ENCODE measurements around the gene PCDHB11.
"Not testable (repeated sequence)": the region's sequence is repeated elsewhere in the genome, so short reads cannot be mapped to it uniquely, and the experiment has no call there.

PCDHB11 gene

DNA sequence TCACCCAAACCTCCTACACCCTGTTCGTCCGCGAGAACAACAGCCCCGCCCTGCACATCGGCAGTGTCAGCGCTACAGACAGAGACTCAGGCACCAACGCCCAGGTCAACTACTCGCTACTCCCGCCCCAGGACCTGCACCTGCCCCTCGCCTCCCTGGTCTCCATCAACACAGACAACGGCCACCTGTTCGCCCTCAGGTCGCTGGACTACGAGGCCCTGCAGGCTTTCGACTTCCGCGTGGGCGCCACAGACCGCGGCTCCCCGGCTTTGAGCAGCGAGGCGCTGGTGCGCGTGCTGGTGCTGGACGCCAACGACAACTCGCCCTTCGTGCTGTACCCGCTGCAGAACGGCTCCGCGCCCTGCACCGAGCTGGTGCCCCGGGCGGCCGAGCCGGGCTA lies 1.7 kb downstream of the PCDHB11 start:
- H3K27ac ChIP-seq (ENCODE audit: low read depth, low read length); H2BK12ac ChIP-seq (ENCODE audit: low read length); H3K4me3 ChIP-seq (ENCODE audit: low read depth, low read length); H4K91ac ChIP-seq (ENCODE audit: low read depth, low read length); H4K8ac ChIP-seq (ENCODE audit: low read depth, low read length); H3K14ac ChIP-seq (ENCODE audit: low read length); H4K12ac ChIP-seq (ENCODE audit: low read depth, low read length); H2BK120ac ChIP-seq (ENCODE audit: insufficient read depth, low read length, poor library complexity); H3K18ac ChIP-seq (ENCODE audit: low read length); H3K4me1 ChIP-seq (ENCODE audit: control insufficient read depth in 1 of 2, insufficient read depth in 2 of 2, low read length in 2 of 2); H3K4ac ChIP-seq (ENCODE audit: low read depth, low read length); H3K23ac ChIP-seq (ENCODE audit: low read length); H2AFZ ChIP-seq (ENCODE audit: insufficient read depth, low read length, poor library complexity); DNase-seq; H3K9ac ChIP-seq (ENCODE audit: low read length); H3K79me1 ChIP-seq (ENCODE audit: low read length); H2AK5ac ChIP-seq (ENCODE audit: low read length); H2BK5ac ChIP-seq (ENCODE audit: low read depth, low read length, poor library complexity); H3K36me3 ChIP-seq (ENCODE audit: control insufficient read depth in 1 of 2, insufficient read depth in 2 of 2, low read length in 2 of 2); H3K27me3 ChIP-seq (ENCODE audit: insufficient read depth, low read length); H3K9me3 ChIP-seq (ENCODE audit: insufficient read depth, low read depth, low read length); H3K4me2 ChIP-seq (ENCODE audit: low read length); H3K79me2 ChIP-seq (ENCODE audit: control insufficient read depth, insufficient read depth, low read length, poor library complexity): not testable (repeated sequence)
- WGBS (ENCODE audit: extremely low coverage, insufficient coverage, insufficient read length) = no CpG with 5 or more reads among the region's 38 CpGs

DNA sequence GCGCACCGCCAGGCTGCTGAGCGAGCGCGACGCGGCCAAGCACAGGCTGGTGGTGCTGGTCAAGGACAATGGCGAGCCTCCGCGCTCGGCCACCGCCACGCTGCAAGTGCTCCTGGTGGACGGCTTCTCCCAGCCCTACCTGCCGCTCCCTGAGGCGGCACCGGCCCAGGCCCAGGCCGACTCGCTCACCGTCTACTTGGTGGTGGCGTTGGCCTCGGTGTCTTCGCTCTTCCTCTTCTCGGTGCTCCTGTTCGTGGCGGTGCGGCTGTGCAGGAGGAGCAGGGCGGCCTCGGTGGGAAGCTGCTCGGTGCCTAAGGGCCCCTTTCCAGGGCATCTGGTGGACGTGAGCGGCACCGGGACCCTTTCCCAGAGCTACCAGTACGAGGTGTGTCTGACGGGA lies 2.2 kb downstream of the PCDHB11 start:
- H3K27ac ChIP-seq (ENCODE audit: low read depth, low read length); H3K4me2 ChIP-seq (ENCODE audit: low read length); H2BK120ac ChIP-seq (ENCODE audit: insufficient read depth, low read length, poor library complexity); H3K79me1 ChIP-seq (ENCODE audit: low read length); H4K8ac ChIP-seq (ENCODE audit: low read depth, low read length); H3K23ac ChIP-seq (ENCODE audit: low read length); H3K14ac ChIP-seq (ENCODE audit: low read length); H3K4ac ChIP-seq (ENCODE audit: low read depth, low read length); H3K4me3 ChIP-seq (ENCODE audit: low read depth, low read length); H3K4me1 ChIP-seq (ENCODE audit: control insufficient read depth in 1 of 2, insufficient read depth in 2 of 2, low read length in 2 of 2); DNase-seq; H3K18ac ChIP-seq (ENCODE audit: low read length); H3K27me3 ChIP-seq (ENCODE audit: insufficient read depth, low read length); H3K79me2 ChIP-seq (ENCODE audit: control insufficient read depth, insufficient read depth, low read length, poor library complexity); H4K91ac ChIP-seq (ENCODE audit: low read depth, low read length); H2AK5ac ChIP-seq (ENCODE audit: low read length); H3K9me3 ChIP-seq (ENCODE audit: insufficient read depth, low read depth, low read length); H2AFZ ChIP-seq (ENCODE audit: insufficient read depth, low read length, poor library complexity); H3K36me3 ChIP-seq (ENCODE audit: control insufficient read depth in 1 of 2, insufficient read depth in 2 of 2, low read length in 2 of 2); H2BK12ac ChIP-seq (ENCODE audit: low read length); H3K9ac ChIP-seq (ENCODE audit: low read length); H2BK5ac ChIP-seq (ENCODE audit: low read depth, low read length, poor library complexity); H4K12ac ChIP-seq (ENCODE audit: low read depth, low read length): not testable (repeated sequence)
- no CpG with 5 or more reads among the region's 35 CpGs for WGBS (ENCODE audit: extremely low coverage, insufficient coverage, insufficient read length)

GRCh38 chr5:141208478-141208877 lies 9.1 kb downstream of the PCDHB11 start, which contains the start of gene PCDHB12:
Gene PCDHB12 (plus strand): TSS chr5:141208719. CDS start chr5:141208908, 189 bp downstream.
- no peak for DNase-seq
- H3K27me3 ChIP-seq (ENCODE audit: insufficient read depth, low read length) = no peaks in the 10 kb centered on the region
- no peak within 1 kb of the TSS for H3K18ac ChIP-seq (ENCODE audit: low read length)
- H2BK5ac ChIP-seq (ENCODE audit: low read depth, low read length, poor library complexity) = no peak within 1 kb of the TSS
- H2AFZ ChIP-seq (ENCODE audit: insufficient read depth, low read length, poor library complexity) = no peak within 1 kb of the TSS
- no CpG with 5 or more reads among the region's 11 CpGs for WGBS (ENCODE audit: extremely low coverage, insufficient coverage, insufficient read length)
- no peaks in the 10 kb centered on the region for H3K4me1 ChIP-seq (ENCODE audit: control insufficient read depth in 1 of 2, insufficient read depth in 2 of 2, low read length in 2 of 2)
- H3K4me3 ChIP-seq (ENCODE audit: low read depth, low read length) = no peak within 1 kb of the TSS
- H3K79me1 ChIP-seq (ENCODE audit: low read length) = no peaks in the 10 kb centered on the region
- H3K9me3 ChIP-seq (ENCODE audit: insufficient read depth, low read depth, low read length) = no peaks in the 10 kb centered on the region
- no peak within 1 kb of the TSS for H4K91ac ChIP-seq (ENCODE audit: low read depth, low read length)
- H3K23ac ChIP-seq (ENCODE audit: low read length) = no peak within 1 kb of the TSS
- no peak within 1 kb of the TSS for H4K12ac ChIP-seq (ENCODE audit: low read depth, low read length)
- H2AK5ac ChIP-seq (ENCODE audit: low read length) = no peak within 1 kb of the TSS
- no peak within 1 kb of the TSS for H4K8ac ChIP-seq (ENCODE audit: low read depth, low read length)
- H2BK12ac ChIP-seq (ENCODE audit: low read length) = no peak within 1 kb of the TSS
- H3K36me3 ChIP-seq (ENCODE audit: control insufficient read depth in 1 of 2, insufficient read depth in 2 of 2, low read length in 2 of 2) = peaks cover 0 to 1% of the 10 kb centered on the region in 2 experiments
- H3K79me2 ChIP-seq (ENCODE audit: control insufficient read depth, insufficient read depth, low read length, poor library complexity) = no peaks in the 10 kb centered on the region
- H3K4ac ChIP-seq (ENCODE audit: low read depth, low read length) = no peak within 1 kb of the TSS
- H3K14ac ChIP-seq (ENCODE audit: low read length) = no peak within 1 kb of the TSS
- H3K9ac ChIP-seq (ENCODE audit: low read length) = no peak within 1 kb of the TSS
- no peak within 1 kb of the TSS for H2BK120ac ChIP-seq (ENCODE audit: insufficient read depth, low read length, poor library complexity)
- no peak within 1 kb of the TSS for H3K4me2 ChIP-seq (ENCODE audit: low read length)
- no peak within 1 kb of the TSS for H3K27ac ChIP-seq (ENCODE audit: low read depth, low read length)

DNA sequence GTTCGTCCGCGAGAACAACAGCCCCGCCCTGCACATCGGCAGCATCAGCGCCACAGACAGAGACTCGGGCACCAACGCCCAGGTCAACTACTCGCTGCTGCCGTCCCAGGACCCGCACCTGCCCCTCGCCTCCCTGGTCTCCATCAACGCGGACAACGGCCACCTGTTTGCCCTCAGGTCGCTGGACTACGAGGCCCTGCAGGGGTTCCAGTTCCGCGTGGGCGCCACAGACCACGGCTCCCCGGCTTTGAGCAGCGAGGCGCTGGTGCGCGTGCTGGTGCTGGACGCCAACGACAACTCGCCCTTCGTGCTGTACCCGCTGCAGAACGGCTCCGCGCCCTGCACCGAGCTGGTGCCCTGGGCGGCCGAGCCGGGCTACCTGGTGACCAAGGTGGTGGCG lies 10.9 kb downstream of the PCDHB11 start:
- not testable (repeated sequence) for H4K12ac ChIP-seq (ENCODE audit: low read depth, low read length); H3K9me3 ChIP-seq (ENCODE audit: insufficient read depth, low read depth, low read length); H3K4me1 ChIP-seq (ENCODE audit: control insufficient read depth in 1 of 2, insufficient read depth in 2 of 2, low read length in 2 of 2); H3K36me3 ChIP-seq (ENCODE audit: control insufficient read depth in 1 of 2, insufficient read depth in 2 of 2, low read length in 2 of 2); H3K4me3 ChIP-seq (ENCODE audit: low read depth, low read length); H3K4ac ChIP-seq (ENCODE audit: low read depth, low read length); H3K4me2 ChIP-seq (ENCODE audit: low read length); H3K23ac ChIP-seq (ENCODE audit: low read length); H2AK5ac ChIP-seq (ENCODE audit: low read length); H4K91ac ChIP-seq (ENCODE audit: low read depth, low read length); H2BK120ac ChIP-seq (ENCODE audit: insufficient read depth, low read length, poor library complexity); H2BK12ac ChIP-seq (ENCODE audit: low read length); H3K79me2 ChIP-seq (ENCODE audit: control insufficient read depth, insufficient read depth, low read length, poor library complexity); DNase-seq; H3K27ac ChIP-seq (ENCODE audit: low read depth, low read length); H2AFZ ChIP-seq (ENCODE audit: insufficient read depth, low read length, poor library complexity); H3K18ac ChIP-seq (ENCODE audit: low read length); H4K8ac ChIP-seq (ENCODE audit: low read depth, low read length); H3K14ac ChIP-seq (ENCODE audit: low read length); H3K9ac ChIP-seq (ENCODE audit: low read length); H2BK5ac ChIP-seq (ENCODE audit: low read depth, low read length, poor library complexity); H3K27me3 ChIP-seq (ENCODE audit: insufficient read depth, low read length); H3K79me1 ChIP-seq (ENCODE audit: low read length)
- WGBS (ENCODE audit: extremely low coverage, insufficient coverage, insufficient read length) = no CpG with 5 or more reads among the region's 39 CpGs
